SK-N-DZ (cell line): ENCODE data around the gene NTM.

Source experiments
- DNase-seq: peaks from one replicate; pipeline ENCODE4 v3.0.0-alpha.2; 2015; ENCODE audit warnings: low spot score

The NTM gene

GRCh38 chr11:131955904-131956303 is 585.5 kb downstream of the NTM start:
- DNase-seq, result no peak

- DNase-seq, result no peak
Observed at GRCh38 chr11:131957201-131957600, 586.8 kb downstream of the NTM start.

- DNase-seq, result no peak
Observed at GRCh38 chr11:131957875-131958274, 587.5 kb downstream of the NTM start.

- DNase-seq, result no peak
Observed at GRCh38 chr11:131962818-131963217, 592.4 kb downstream of the NTM start.

GRCh38 chr11:131964698-131965483 is 594.5 kb downstream of the NTM start:
- no peak for DNase-seq

- DNase-seq, result no peak
Observed at GRCh38 chr11:131965504-131965903, 595.1 kb downstream of the NTM start.

- no peak for DNase-seq
Observed at GRCh38 chr11:131966667-131967066, 596.3 kb downstream of the NTM start.

- no peak for DNase-seq
Observed at GRCh38 chr11:131969261-131969660, 598.8 kb downstream of the NTM start.

- DNase-seq, result no peak
Observed at GRCh38 chr11:131973061-131973460, 602.6 kb downstream of the NTM start.

- no peak for DNase-seq
Observed at GRCh38 chr11:131975619-131976018, 605.2 kb downstream of the NTM start.

GRCh38 chr11:131976021-131976420 is 605.6 kb downstream of the NTM start:
- DNase-seq, result no peak

- no peak for DNase-seq
Observed at GRCh38 chr11:131977231-131977630, 606.8 kb downstream of the NTM start.

- DNase-seq, result no peak
Observed at GRCh38 chr11:131977854-131978253, 607.4 kb downstream of the NTM start.

- no peak for DNase-seq
Observed at GRCh38 chr11:131978351-131978750, 607.9 kb downstream of the NTM start.

GRCh38 chr11:131979364-131979763 is 608.9 kb downstream of the NTM start:
- DNase-seq, result no peak

GRCh38 chr11:131980199-131980598 is 609.8 kb downstream of the NTM start:
- no peak for DNase-seq

- no peak for DNase-seq
Observed at GRCh38 chr11:131980888-131981668, 610.7 kb downstream of the NTM start.

GRCh38 chr11:131982154-131982553 is 611.7 kb downstream of the NTM start:
- DNase-seq, result no peak

- no peak for DNase-seq
Observed at GRCh38 chr11:131985846-131986301, 615.5 kb downstream of the NTM start.

GRCh38 chr11:131987703-131988102 is 617.3 kb downstream of the NTM start:
- DNase-seq, result no peak

GRCh38 chr11:131991606-131992005 is 621.2 kb downstream of the NTM start:
- DNase-seq, result no peak

GRCh38 chr11:131993246-131993645 is 622.8 kb downstream of the NTM start:
- no peak for DNase-seq

- no peak for DNase-seq
Observed at GRCh38 chr11:131998020-131998419, 627.6 kb downstream of the NTM start.
